ENCODE data around the gene GRM8.

GRM8 gene

GRCh38 chr7:127047521-127047920 is 205.2 kb downstream of the GRM8 start:
- DNase-seq (ENCODE audit: low read depth), result peak; percentile 6
- H3K4me3 ChIP-seq (ENCODE audit: low read length), result no peak overlapping the region
- TF ChIP-seq, protein P1, sequence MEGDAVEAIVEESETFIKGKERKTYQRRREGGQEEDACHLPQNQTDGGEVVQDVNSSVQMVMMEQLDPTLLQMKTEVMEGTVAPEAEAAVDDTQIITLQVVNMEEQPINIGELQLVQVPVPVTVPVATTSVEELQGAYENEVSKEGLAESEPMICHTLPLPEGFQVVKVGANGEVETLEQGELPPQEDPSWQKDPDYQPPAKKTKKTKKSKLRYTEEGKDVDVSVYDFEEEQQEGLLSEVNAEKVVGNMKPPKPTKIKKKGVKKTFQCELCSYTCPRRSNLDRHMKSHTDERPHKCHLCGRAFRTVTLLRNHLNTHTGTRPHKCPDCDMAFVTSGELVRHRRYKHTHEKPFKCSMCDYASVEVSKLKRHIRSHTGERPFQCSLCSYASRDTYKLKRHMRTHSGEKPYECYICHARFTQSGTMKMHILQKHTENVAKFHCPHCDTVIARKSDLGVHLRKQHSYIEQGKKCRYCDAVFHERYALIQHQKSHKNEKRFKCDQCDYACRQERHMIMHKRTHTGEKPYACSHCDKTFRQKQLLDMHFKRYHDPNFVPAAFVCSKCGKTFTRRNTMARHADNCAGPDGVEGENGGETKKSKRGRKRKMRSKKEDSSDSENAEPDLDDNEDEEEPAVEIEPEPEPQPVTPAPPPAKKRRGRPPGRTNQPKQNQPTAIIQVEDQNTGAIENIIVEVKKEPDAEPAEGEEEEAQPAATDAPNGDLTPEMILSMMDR (IDR thresholded peaks at IDR 0.05; ENCODE audit: insufficient read depth, low read depth, low read length, missing control alignments), result no peak

DNA sequence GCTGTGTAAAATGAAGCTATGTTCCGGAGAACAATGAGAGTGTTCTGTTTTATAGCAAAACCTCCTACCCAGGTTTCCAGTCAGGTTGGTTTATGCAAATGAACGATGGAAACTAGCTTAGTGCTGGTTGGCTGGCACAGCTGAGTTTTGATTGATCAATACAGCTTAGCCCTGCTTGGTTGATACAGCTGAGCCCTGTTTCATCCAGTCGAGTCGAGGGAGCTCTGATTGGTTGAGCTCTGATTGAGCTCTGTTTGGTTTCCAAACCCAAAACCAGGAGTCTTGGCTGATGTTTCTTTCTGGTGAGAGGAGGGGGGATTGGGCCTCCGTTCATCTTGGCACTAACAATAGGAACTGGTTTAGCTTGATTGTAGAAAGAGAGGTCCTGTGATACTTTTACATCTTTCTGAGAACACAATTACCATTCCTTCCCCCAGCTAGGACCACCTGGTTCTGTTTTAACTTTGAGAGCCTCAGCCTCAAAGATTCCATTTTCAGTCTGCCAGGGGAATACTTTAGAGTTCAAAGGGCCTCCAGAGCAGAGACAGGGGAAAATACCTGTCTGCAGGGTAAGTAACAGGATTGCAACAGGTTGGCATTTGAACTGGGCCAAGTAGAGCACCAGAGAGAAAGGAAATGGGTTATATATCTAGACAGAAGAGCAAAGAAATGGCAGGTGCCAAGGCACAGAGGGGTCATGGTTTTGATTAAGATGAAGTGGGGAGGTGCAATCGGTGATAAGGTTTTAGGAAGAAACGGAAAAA is 210.9 kb downstream of the GRM8 start:
- no peak for DNase-seq (ENCODE audit: low read depth)
- TF ChIP-seq, protein P1 (IDR thresholded peaks at IDR 0.05; ENCODE audit: insufficient read depth, low read depth, low read length, missing control alignments), result no peak

GRCh38 chr7:127040042-127040441 is 212.7 kb downstream of the GRM8 start:
- TF ChIP-seq, protein P1 (IDR thresholded peaks at IDR 0.05; ENCODE audit: insufficient read depth, low read depth, low read length, missing control alignments), result no peak
- DNase-seq (ENCODE audit: low read depth), result no peak
- H3K4me3 ChIP-seq (ENCODE audit: low read length), result no peak overlapping the region

More for the DNA sequence above, 210.9 kb downstream of the GRM8 start:
- H3K4me3 ChIP-seq (ENCODE audit: low read length), result no peak overlapping the region

DNA sequence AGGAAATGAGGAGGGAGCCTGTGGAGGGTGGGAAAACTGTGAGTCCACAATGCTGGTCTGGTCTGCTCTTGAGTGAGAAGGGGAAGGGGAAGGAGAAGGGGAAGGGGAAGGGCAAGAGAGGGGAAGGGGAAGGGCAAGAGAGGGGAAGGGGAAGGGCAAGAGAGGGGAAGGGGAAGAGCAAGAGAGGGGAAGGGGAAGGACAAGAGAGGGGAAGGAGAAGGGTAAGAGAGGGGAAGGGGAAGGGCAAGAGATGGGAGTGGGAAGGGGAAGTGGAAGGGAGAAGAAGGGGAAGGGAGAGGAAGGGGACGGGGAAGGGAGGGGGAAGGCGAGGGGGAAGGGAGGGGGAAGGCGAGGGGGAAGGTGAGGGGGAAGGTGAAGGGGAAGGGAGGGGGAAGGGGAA is 213.2 kb downstream of the GRM8 start:
- no peak overlapping the region for H3K4me3 ChIP-seq (ENCODE audit: low read length)
- DNase-seq (ENCODE audit: low read depth), result no peak
- TF ChIP-seq, protein P1 (IDR thresholded peaks at IDR 0.05; ENCODE audit: insufficient read depth, low read depth, low read length, missing control alignments), result no peak

- TF ChIP-seq, protein P1 (IDR thresholded peaks at IDR 0.05; ENCODE audit: insufficient read depth, low read depth, low read length, missing control alignments), result no peak
- DNase-seq (ENCODE audit: low read depth), result no peak
- H3K4me3 ChIP-seq (ENCODE audit: low read length), result no peak overlapping the region
Observed at GRCh38 chr7:127035203-127035849, 217.4 kb downstream of the GRM8 start.

GRCh38 chr7:127034186-127034806 is 218.4 kb downstream of the GRM8 start:
- DNase-seq (ENCODE audit: low read depth), result no peak
- H3K4me3 ChIP-seq (ENCODE audit: low read length), result no peak overlapping the region
- TF ChIP-seq, protein P1 (IDR thresholded peaks at IDR 0.05; ENCODE audit: insufficient read depth, low read depth, low read length, missing control alignments), result no peak

All from epithelial cell of esophagus (primary cell).